GM18951 (cell line): ENCODE data around the gene FHOD1.

Experiments
- POLR2A ChIP-seq: IDR thresholded peaks from 4 replicates; pipeline ENCODE4 v1.6.1; 2011; ENCODE audit warnings: mild to moderate bottlenecking; ENCODE audit not compliant: insufficient read length, insufficient read depth; ENCODE audit errors: extremely low read depth
- in situ Hi-C: fragments of 300-500 bp; cut with MboI; formaldehyde crosslinking; loops from one replicate; pipeline ENCODE4 v1.12.0; 2022; ENCODE audit warnings: low sequenced_read_pairs, mixed read lengths, inconsistent platforms; ENCODE audit not compliant: unreplicated experiment

Gene FHOD1

GRCh38 chr16:67265834-67266233 lies 18.6 kb upstream of the FHOD1 start:
- TF ChIP-seq POLR2A = no peak
- in situ Hi-C loops = no loop called here

- in situ Hi-C loops = no loop called here
- no peak for TF ChIP-seq POLR2A
Measured at GRCh38 chr16:67264866-67265265, 17.6 kb upstream of the FHOD1 start.

GRCh38 chr16:67264277-67264676 lies 17.0 kb upstream of the FHOD1 start:
- in situ Hi-C loops = no loop called here

GRCh38 chr16:67263201-67263600 lies 15.9 kb upstream of the FHOD1 start:
- in situ Hi-C loops = no loop called here

More at GRCh38 chr16:67264277-67264676, 17.0 kb upstream of the FHOD1 start:
- TF ChIP-seq POLR2A = no peak

GRCh38 chr16:67260426-67261063 lies 13.3 kb upstream of the FHOD1 start:
- in situ Hi-C loops = no loop called here
- no peak for TF ChIP-seq POLR2A

More at GRCh38 chr16:67263201-67263600, 15.9 kb upstream of the FHOD1 start:
- no peak for TF ChIP-seq POLR2A

- TF ChIP-seq POLR2A = no peak
- in situ Hi-C loops = no loop called here
Measured at GRCh38 chr16:67259705-67260104, 12.4 kb upstream of the FHOD1 start.

GRCh38 chr16:67258161-67258835 lies 11.0 kb upstream of the FHOD1 start:
- no peak for TF ChIP-seq POLR2A
- in situ Hi-C loops = no loop called here

GRCh38 chr16:67257486-67258160 lies 10.3 kb upstream of the FHOD1 start:
- in situ Hi-C loops = no loop called here

GRCh38 chr16:67256701-67257230 lies 9.5 kb upstream of the FHOD1 start:
- no peak for TF ChIP-seq POLR2A
- in situ Hi-C loops = no loop called here

More at GRCh38 chr16:67257486-67258160, 10.3 kb upstream of the FHOD1 start:
- TF ChIP-seq POLR2A = no peak

- in situ Hi-C loops = no loop called here
- TF ChIP-seq POLR2A = no peak
Measured at GRCh38 chr16:67255553-67256221, 8.4 kb upstream of the FHOD1 start.

- in situ Hi-C loops = no loop called here
- TF ChIP-seq POLR2A = no peak
Measured at GRCh38 chr16:67254801-67255552, 7.7 kb upstream of the FHOD1 start.
